ENCODE measurements around the gene ARHGAP18. TPM values are rescaled to one million over a fixed set of nuclear protein-coding genes. Genes with fewer than 3 reads are reported as not detected.

Gene ARHGAP18
- total and polyA plus RNA-seq, 2 of the 13 experiments (the other 11 are each of a cell fraction or from before 2014, with no cell fraction given) = 58.2 to 115 TPM

DNA sequence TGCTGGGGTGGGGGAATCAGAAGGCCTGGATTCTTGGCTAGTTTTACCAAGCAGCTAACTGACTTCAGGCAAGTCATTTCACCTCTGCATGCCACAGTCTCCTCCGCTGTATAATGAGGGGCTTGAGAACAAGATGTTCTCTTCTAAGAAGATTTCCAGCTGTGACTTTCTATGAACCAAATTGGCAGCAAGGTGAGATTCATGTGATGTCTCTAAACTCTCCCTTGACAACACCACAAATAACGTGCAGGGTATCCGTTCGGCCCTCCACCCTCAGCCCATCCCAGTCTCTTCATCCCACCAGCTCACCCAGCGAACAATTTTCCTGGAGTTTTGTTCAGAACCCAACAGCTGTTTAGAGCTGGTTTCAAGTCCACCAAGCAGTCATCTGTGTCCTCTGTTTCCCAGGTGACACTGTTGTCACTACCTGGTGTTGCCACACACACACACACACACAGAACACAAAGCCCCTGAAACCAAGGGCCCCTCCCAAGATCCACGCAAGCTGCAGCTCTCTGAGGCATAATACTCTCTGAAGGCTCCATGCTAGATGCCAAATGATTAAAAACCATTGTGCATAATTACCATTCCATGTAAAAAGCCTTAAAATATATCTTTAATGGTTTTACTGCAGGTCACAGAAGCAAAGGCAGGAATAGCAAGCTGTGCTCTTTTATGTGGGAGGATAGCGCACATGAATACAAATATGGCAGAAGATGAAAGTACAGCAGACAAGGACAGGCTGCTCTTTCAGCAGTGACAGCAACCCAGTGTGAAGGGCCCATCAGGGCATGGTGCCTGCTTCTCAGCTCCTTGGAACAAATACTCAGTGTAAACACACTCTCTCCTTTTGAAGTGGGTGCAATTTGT lies 48.2 kb downstream of the ARHGAP18 start (continued):
- no peak for TF ChIP-seq CSRNP2 (CRISPR knock-in tag; conservative IDR thresholded peaks at IDR 0.05; ENCODE audit: low read depth)
- TF ChIP-seq, protein P1, sequence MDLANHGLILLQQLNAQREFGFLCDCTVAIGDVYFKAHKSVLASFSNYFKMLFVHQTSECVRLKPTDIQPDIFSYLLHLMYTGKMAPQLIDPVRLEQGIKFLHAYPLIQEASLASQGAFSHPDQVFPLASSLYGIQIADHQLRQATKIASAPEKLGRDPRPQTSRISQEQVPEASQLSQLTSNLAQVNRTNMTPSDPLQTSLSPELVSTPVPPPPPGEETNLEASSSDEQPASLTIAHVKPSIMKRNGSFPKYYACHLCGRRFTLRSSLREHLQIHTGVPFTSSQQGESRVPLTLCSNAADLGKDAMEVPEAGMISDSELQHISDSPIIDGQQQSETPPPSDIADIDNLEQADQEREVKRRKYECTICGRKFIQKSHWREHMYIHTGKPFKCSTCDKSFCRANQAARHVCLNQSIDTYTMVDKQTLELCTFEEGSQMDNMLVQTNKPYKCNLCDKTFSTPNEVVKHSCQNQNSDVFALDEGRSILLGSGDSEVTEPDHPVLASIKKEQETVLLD (CRISPR knock-in tag; IDR thresholded peaks at IDR 0.05; ENCODE audit: low read depth) = no peak
- TF ChIP-seq ZNF510 (CRISPR knock-in tag; IDR thresholded peaks at IDR 0.05; ENCODE audit: low read depth) = no peak
- no peak for TF ChIP-seq PTBP1 (IDR thresholded peaks at IDR 0.05; ENCODE audit: low read depth, low read length, poor library complexity, severe bottlenecking)
- no peak for TF ChIP-seq MIER3 (CRISPR knock-in tag; IDR thresholded peaks at IDR 0.05; ENCODE audit: borderline replicate concordance)
- no peak for TF ChIP-seq IRX3 (CRISPR knock-in tag; IDR thresholded peaks at IDR 0.05; ENCODE audit: borderline replicate concordance, low read depth)
- no peak for TF ChIP-seq SP2 (CRISPR knock-in tag; IDR thresholded peaks at IDR 0.05)
- TF ChIP-seq SNAPC4 (CRISPR knock-in tag; IDR thresholded peaks at IDR 0.05) = no peak
- TF ChIP-seq ZNF740 (CRISPR knock-in tag; IDR thresholded peaks at IDR 0.05) = no peak; the same call in 1 of the 2 replicates
- TF ChIP-seq ZNF609 (CRISPR knock-in tag; IDR thresholded peaks at IDR 0.05; ENCODE audit: borderline replicate concordance) = no peak
- no peak for TF ChIP-seq CEBPG (CRISPR knock-in tag; IDR thresholded peaks at IDR 0.05)
- TF ChIP-seq ZNF883 (CRISPR knock-in tag; IDR thresholded peaks at IDR 0.05; ENCODE audit: not compliant biosample characterization) = no peak
